GM12872 (cell line): ENCODE measurements around the gene QKI.

Experiments used
- CTCF ChIP-seq: IDR thresholded peaks from 3 replicates; pipeline ENCODE4 v1.5.1; 2011; ENCODE audit warnings: low read depth, mild to moderate bottlenecking, low read length, moderate library complexity; ENCODE audit not compliant: insufficient read depth

The QKI gene

GRCh38 chr6:163494279-163494727 is 79.8 kb downstream of the QKI start:
- no peak for TF ChIP-seq CTCF

GRCh38 chr6:163496205-163496604 is 81.7 kb downstream of the QKI start:
- no peak for TF ChIP-seq CTCF

GRCh38 chr6:163500105-163500504 is 85.6 kb downstream of the QKI start:
- TF ChIP-seq CTCF = no peak

DNA sequence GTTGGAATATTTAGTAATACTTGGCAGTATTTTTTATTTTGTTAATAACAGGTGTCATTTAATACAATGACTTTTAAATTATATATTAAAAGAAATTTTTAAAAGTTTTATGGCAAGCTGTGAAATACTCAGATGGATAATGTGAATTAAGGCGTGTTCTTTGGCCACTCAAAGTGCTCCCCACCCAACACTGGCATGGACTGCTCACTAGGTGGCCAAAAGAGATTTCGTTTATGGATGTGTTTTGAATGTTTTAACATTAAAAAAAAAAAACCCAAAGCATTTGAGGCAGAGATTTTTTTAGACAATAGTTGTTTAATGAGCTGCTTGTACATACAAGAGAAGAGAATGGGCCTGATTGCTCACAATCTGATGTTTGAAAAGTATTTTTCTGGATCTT is 86.5 kb downstream of the QKI start:
- TF ChIP-seq CTCF = no peak

DNA sequence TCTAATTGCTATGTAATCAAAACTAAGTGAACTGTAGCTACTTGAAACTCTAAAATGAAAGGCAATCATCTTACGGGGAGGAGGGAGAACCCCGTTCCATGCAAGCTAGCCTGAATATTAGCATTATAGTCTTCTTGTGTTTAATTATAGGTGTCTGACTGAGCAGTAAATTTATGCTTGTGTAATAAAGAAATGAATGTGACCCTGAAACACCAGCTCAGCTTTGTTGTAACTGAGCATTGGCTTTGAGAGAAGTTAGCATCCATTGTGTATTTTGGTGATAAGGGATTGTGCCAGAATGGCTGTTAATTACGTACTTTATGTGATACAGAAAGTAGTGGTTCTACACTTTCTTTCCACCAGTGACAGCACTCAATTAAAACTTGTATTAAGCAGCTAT is 86.9 kb downstream of the QKI start:
- TF ChIP-seq CTCF = no peak

- no peak for TF ChIP-seq CTCF
These were observed 90.6 kb downstream of the QKI start for GRCh38 chr6:163504984-163505640.

DNA sequence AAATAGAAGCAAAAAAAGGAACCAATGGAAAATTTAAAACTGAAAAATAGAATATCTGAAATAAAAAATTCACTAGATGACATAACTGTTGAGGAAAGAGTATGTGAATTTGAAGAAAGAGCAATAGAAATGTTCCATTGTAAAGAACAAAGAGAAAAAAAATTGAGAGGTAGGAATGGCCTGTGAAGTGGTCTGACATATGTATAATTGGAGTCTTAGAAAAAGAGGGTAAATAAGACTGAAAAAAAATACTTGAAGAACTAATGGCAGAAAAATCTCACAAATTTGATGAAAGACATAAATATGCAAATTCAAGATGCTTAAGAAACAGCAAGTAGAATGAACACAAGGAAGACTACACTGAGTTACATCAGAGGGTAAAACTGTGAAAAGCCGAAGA is 93.4 kb downstream of the QKI start:
- TF ChIP-seq CTCF = no peak

- TF ChIP-seq CTCF = no peak
These were observed 98.5 kb downstream of the QKI start for GRCh38 chr6:163513003-163513402.
